IMR-90 (cell line): Measurements from ENCODE around the gene TSPEAR. TPM values are rescaled to one million over a fixed set of nuclear protein-coding genes. Genes with fewer than 3 reads are reported as not detected.

Source experiments
- ATAC-seq: fragments of 200-7000 bp; cut with Tn5 transposase; 2 replicates; pipeline ENCODE4 v1.9.1; 2020; ENCODE audit warnings: low read depth, mild to moderate bottlenecking, moderate library complexity
- BruUV-seq: library from RNA; stranded (reverse); fragments of 400-500 nt; replicated peaks from 2 replicates; lab custom pipeline; 2021; lab: Mats Ljungman, UMichigan
- CTCF ChIA-PET: fragments of 300-600 bp; formaldehyde crosslinking; extraction: SDS; loops from one replicate; lab custom pipeline; 2021; ENCODE audit warnings: antibody characterized with exemption; lab: Yijun Ruan, JAX
- POLR2A ChIA-PET: fragments of 300-600 bp; sonication (Branson Sonifier 250); formaldehyde crosslinking; loops from one replicate; lab custom pipeline; 2022; ENCODE audit warnings: antibody characterized with exemption; ENCODE audit not compliant: unreplicated experiment; lab: Charles Lee
- DNase-seq: peaks from one replicate; pipeline ENCODE4 v3.0.0; 2013
- H2AFZ ChIP-seq: replicated peaks from 2 replicates; pipeline ENCODE3; 2013; ENCODE audit warnings: low read length, mild to moderate bottlenecking; ENCODE audit not compliant: poor library complexity
- H2AK5ac ChIP-seq: 2 replicates; pipeline ENCODE4 v1.6.1; 2013; ENCODE audit warnings: low read depth, low read length, inconsistent platforms
- H2AK9ac ChIP-seq: replicated peaks from 2 replicates; pipeline ENCODE3; 2013; ENCODE audit warnings: mild to moderate bottlenecking, low read depth, low read length, moderate library complexity; ENCODE audit not compliant: poor library complexity
- H2BK120ac ChIP-seq: 2 replicates; pipeline ENCODE4 v1.6.1; 2013; ENCODE audit warnings: low read depth, low read length, inconsistent platforms
- H2BK15ac ChIP-seq: 3 replicates; pipeline ENCODE4 v1.6.1; 2013; ENCODE audit warnings: low read depth, low read length, inconsistent platforms
- H2BK20ac ChIP-seq: 2 replicates; pipeline ENCODE4 v1.6.1; 2013; ENCODE audit warnings: low read depth, mild to moderate bottlenecking, inconsistent platforms, low read length, moderate library complexity
- H2BK5ac ChIP-seq: 2 replicates; pipeline ENCODE4 v1.6.1; 2013; ENCODE audit warnings: mild to moderate bottlenecking, low read depth, low read length, inconsistent platforms; ENCODE audit not compliant: poor library complexity, severe bottlenecking
- H3K14ac ChIP-seq: replicated peaks from 2 replicates; pipeline ENCODE4 v1.6.1; 2013; ENCODE audit warnings: low read depth, low read length, inconsistent platforms
- H3K18ac ChIP-seq: 2 replicates; pipeline ENCODE4 v1.6.1; 2013; ENCODE audit warnings: low read depth, low read length, control low read depth
- H3K23ac ChIP-seq: 2 replicates; pipeline ENCODE4 v1.6.1; 2013; ENCODE audit warnings: low read depth, low read length, inconsistent platforms
- H3K27ac ChIP-seq: 2 replicates; pipeline ENCODE4 v1.5.1; 2013; ENCODE audit warnings: mild to moderate bottlenecking, control low read depth, low read length; ENCODE audit not compliant: insufficient read depth
- H3K27me3 ChIP-seq: 2 replicates; pipeline ENCODE4 v1.6.1; 2013; ENCODE audit warnings: low read length; ENCODE audit not compliant: control insufficient read depth, insufficient read depth
- H3K36me3 ChIP-seq: 2 replicates; pipeline ENCODE4 v1.6.1; 2013; ENCODE audit warnings: low read length, mixed read lengths; ENCODE audit not compliant: control insufficient read depth, insufficient read depth
- H3K4ac ChIP-seq: 2 replicates; pipeline ENCODE4 v1.6.1; 2013; ENCODE audit warnings: low read depth, low read length, inconsistent platforms
- H3K4me1 ChIP-seq: 2 replicates; pipeline ENCODE4 v1.6.1; 2013; ENCODE audit warnings: low read length, mixed read lengths; ENCODE audit not compliant: control insufficient read depth, insufficient read depth
- H3K4me2 ChIP-seq: 2 replicates; pipeline ENCODE4 v1.6.1; 2013; ENCODE audit warnings: low read depth, mild to moderate bottlenecking, control low read depth, low read length, moderate library complexity
- H3K4me3 ChIP-seq: 2 replicates; pipeline ENCODE4 v1.5.1; 2013; ENCODE audit warnings: low read depth, mild to moderate bottlenecking, control low read depth, low read length, moderate library complexity; ENCODE audit not compliant: insufficient read depth
- H3K56ac ChIP-seq: 2 replicates; pipeline ENCODE4 v1.6.1; 2013; ENCODE audit warnings: low read length, inconsistent platforms; ENCODE audit not compliant: insufficient read depth; ENCODE audit errors: extremely low read depth
- H3K79me1 ChIP-seq, 2 experiments: 2 replicates each; pipeline ENCODE4 v1.6.1; 2013; ENCODE audit warnings: low read length in 2 of 2, inconsistent platforms in 1 of 2, low read depth in 1 of 2
- H3K9ac ChIP-seq: 2 replicates; pipeline ENCODE4 v1.6.1; 2013; ENCODE audit warnings: low read depth, low read length, control low read depth
- H3K9me1 ChIP-seq: 2 replicates; pipeline ENCODE4 v1.6.1; 2013; ENCODE audit warnings: low read length, inconsistent platforms; ENCODE audit not compliant: insufficient read depth
- H3K9me3 ChIP-seq: 2 replicates; pipeline ENCODE4 v1.6.1; 2013; ENCODE audit warnings: low read length; ENCODE audit not compliant: control insufficient read depth, insufficient read depth
- H4K20me1 ChIP-seq: 2 replicates; pipeline ENCODE4 v1.6.1; 2013; ENCODE audit warnings: low read length, inconsistent platforms; ENCODE audit not compliant: insufficient read depth
- H4K5ac ChIP-seq: 2 replicates; pipeline ENCODE4 v1.6.1; 2013; ENCODE audit warnings: mild to moderate bottlenecking, low read depth, low read length, control low read depth
- H4K8ac ChIP-seq, 2 experiments: 2 replicates each; pipeline ENCODE4 v1.6.1; 2013; ENCODE audit warnings: low read depth in 2 of 2, low read length in 2 of 2, control low read depth in 1 of 2, inconsistent platforms in 1 of 2
- H4K91ac ChIP-seq: 2 replicates; pipeline ENCODE4 v1.6.1; 2013; ENCODE audit warnings: low read depth, low read length, inconsistent platforms; ENCODE audit not compliant: insufficient read depth
- CEBPB ChIP-seq: IDR thresholded peaks from 2 replicates; pipeline ENCODE4 v1.6.1; 2012; ENCODE audit warnings: low read depth, low read length, improper control_type of control experiment
- CHD1 ChIP-seq: IDR thresholded peaks from 2 replicates; pipeline ENCODE4 v1.6.1; 2012; ENCODE audit warnings: low read depth, low read length, improper control_type of control experiment
- ELK1 ChIP-seq: fragments of 150-350 bp; IDR thresholded peaks from 2 replicates; pipeline ENCODE4 v1.6.1; 2016; ENCODE audit warnings: low read depth, mild to moderate bottlenecking, low read length, moderate library complexity, borderline replicate concordance
- FOS ChIP-seq: fragments of 150-350 bp; IDR thresholded peaks from 2 replicates; pipeline ENCODE4 v1.6.1; 2016; ENCODE audit warnings: low read depth, low read length
- MAFK ChIP-seq: IDR thresholded peaks from 2 replicates; pipeline ENCODE4 v1.6.1; 2012; ENCODE audit warnings: low read depth, low read length, improper control_type of control experiment
- MAZ ChIP-seq: IDR thresholded peaks from 2 replicates; pipeline ENCODE4 v1.6.1; 2012; ENCODE audit warnings: low read depth, mild to moderate bottlenecking, low read length, improper control_type of control experiment, moderate library complexity, borderline replicate concordance
- MXI1 ChIP-seq: IDR thresholded peaks from 2 replicates; pipeline ENCODE4 v1.6.1; 2012; ENCODE audit warnings: low read depth, mild to moderate bottlenecking, low read length, moderate library complexity, borderline replicate concordance
- NFE2L2 ChIP-seq: fragments of 150-350 bp; IDR thresholded peaks from 2 replicates; pipeline ENCODE4 v1.6.1; 2016; ENCODE audit warnings: low read depth, mild to moderate bottlenecking, low read length
- POLR2A ChIP-seq: IDR thresholded peaks from 2 replicates; pipeline ENCODE4 v1.6.1; 2012; ENCODE audit warnings: mild to moderate bottlenecking, low read depth, low read length
- RAD21 ChIP-seq: IDR thresholded peaks from 2 replicates; pipeline ENCODE4 v1.6.1; 2012; ENCODE audit warnings: low read length, improper control_type of control experiment
- RCOR1 ChIP-seq: IDR thresholded peaks from 2 replicates; pipeline ENCODE4 v1.6.1; 2012; ENCODE audit warnings: mild to moderate bottlenecking, low read length, improper control_type of control experiment; ENCODE audit not compliant: insufficient replicate concordance
- RFX5 ChIP-seq: IDR thresholded peaks from 2 replicates; pipeline ENCODE4 v1.8.0; 2012; ENCODE audit warnings: low read depth, mild to moderate bottlenecking, low read length, moderate library complexity
- USF2 ChIP-seq: fragments of 150-350 bp; IDR thresholded peaks from 2 replicates; pipeline ENCODE4 v1.6.1; 2017; ENCODE audit warnings: mild to moderate bottlenecking, antibody characterized with exemption, low read length, low read depth
- WGBS, 2 experiments: methylation state at CpG; one replicate each; pipeline versions ENCODE4 v1.1.5 to v1.1.7; 2013; ENCODE audit warnings: missing lambda C conversion rate in 2 of 2; ENCODE audit not compliant: insufficient read length in 1 of 2; ENCODE audit errors: extremely low coverage in 2 of 2; 5-methylcytosine and 5-hydroxymethylcytosine counted together
- dilution Hi-C: fragments of 300-500 bp; cut with HindIII; formaldehyde crosslinking; loops from one replicate; pipeline ENCODE4 v1.14.3; 2018; ENCODE audit warnings: low sequenced_read_pairs; ENCODE audit not compliant: unreplicated experiment
- in situ Hi-C: fragments of 300-500 bp; cut with MboI; formaldehyde crosslinking; loops from 3 replicates; pipeline ENCODE4 v1.14.3; 2019; ENCODE audit warnings: low sequenced_read_pairs, inconsistent platforms, mixed read lengths
- intact Hi-C: fragments of 100-400 bp; cut with micrococcal nuclease; formaldehyde crosslinking; loops from 2 replicates; pipeline ENCODE4 v1.10.0; 2022
- polyA plus RNA-seq, 3 experiments: library from polyadenylated mRNA; depleted of rRNA; stranded (reverse); fragments of >200 nt; gene quantifications; 2 replicates each; pipeline ENCODE4 v1.2.3, GENCODE V29; 2012; ENCODE audit warnings: low replicate concordance in 1 of 3
- total RNA-seq: library from RNA; depleted of rRNA; stranded (reverse); fragments of >200 nt; gene quantifications from 2 replicates; pipeline ENCODE4 v1.2.3, GENCODE V29; 2012
- TF ChIP-seq, protein P1 (sequence below): conservative IDR thresholded peaks from 2 replicates; pipeline ENCODE4 v1.5.1; 2012; ENCODE audit warnings: mild to moderate bottlenecking, low read depth, low read length, improper control_type of control experiment

TSPEAR gene
- total and polyA plus RNA-seq, 2 of the 4 experiments (the other 2 are of a cell fraction): not detected

DNA sequence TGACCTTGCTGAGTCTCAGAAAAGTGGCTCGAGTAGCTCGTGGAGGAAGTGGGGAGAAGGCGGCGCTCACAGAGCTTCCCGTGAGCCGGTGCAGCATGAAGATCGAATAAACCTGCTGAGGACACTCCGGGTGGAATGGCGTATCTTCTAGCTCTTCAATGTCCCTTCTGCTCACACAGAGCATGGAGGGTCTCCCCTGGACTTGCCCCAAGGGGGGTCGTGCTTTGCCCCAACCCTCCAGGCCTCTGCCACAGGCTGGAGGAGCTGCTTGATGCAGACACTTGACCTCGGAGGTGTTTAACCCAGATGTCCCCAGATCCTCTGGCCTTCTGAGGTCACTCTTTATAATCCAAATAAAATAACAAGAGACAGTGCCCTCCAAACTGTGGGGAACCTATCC is 16.6 kb downstream of the TSPEAR start:
- WGBS, 2 experiments: no CpG with 5 or more reads among the region's 11 CpGs
- Histone ChIP-seq H3K27me3 (peaks cover 32% of the 10 kb centered on the region), H3K27ac (no peak overlapping the region), H4K8ac (no peak overlapping the region), H2BK5ac (no peak overlapping the region), H3K4me3 (no peak overlapping the region), H3K79me1 (no peaks in the 10 kb centered on the region), H3K18ac (no peak overlapping the region), H4K91ac (no peak overlapping the region), H2AFZ (no peak overlapping the region), H3K9me1 (no peaks in the 10 kb centered on the region), H3K23ac (no peak overlapping the region), H2AK9ac (no peak overlapping the region), H3K4me2 (no peak overlapping the region), H2AK5ac (no peak overlapping the region), H3K36me3 (no peaks in the 10 kb centered on the region), H2BK120ac (no peak overlapping the region), H2BK20ac (no peak overlapping the region), H2BK15ac (no peak overlapping the region), H3K56ac (no peak overlapping the region), H3K9me3 (no peaks in the 10 kb centered on the region; the same call in 1 of the 2 replicates), H3K14ac (no peak overlapping the region), H3K4ac (no peak overlapping the region), H3K4me1 (no peaks in the 10 kb centered on the region), H4K20me1 (no peaks in the 10 kb centered on the region), H4K5ac (no peak overlapping the region), H3K9ac (no peak overlapping the region)
- dilution Hi-C loops: no loop called here
- in situ Hi-C loops: no loop called here
- no peak for TF ChIP-seq MAZ
- TF ChIP-seq NFE2L2: no peak
- TF ChIP-seq RCOR1: no peak
- no peak for TF ChIP-seq RFX5
- TF ChIP-seq CHD1: no peak
- TF ChIP-seq USF2: no peak
- TF ChIP-seq FOS: no peak
- TF ChIP-seq CEBPB: no peak
- no peak for TF ChIP-seq ELK1
- TF ChIP-seq RAD21: no peak
- TF ChIP-seq POLR2A: no peak
- TF ChIP-seq, protein P1, sequence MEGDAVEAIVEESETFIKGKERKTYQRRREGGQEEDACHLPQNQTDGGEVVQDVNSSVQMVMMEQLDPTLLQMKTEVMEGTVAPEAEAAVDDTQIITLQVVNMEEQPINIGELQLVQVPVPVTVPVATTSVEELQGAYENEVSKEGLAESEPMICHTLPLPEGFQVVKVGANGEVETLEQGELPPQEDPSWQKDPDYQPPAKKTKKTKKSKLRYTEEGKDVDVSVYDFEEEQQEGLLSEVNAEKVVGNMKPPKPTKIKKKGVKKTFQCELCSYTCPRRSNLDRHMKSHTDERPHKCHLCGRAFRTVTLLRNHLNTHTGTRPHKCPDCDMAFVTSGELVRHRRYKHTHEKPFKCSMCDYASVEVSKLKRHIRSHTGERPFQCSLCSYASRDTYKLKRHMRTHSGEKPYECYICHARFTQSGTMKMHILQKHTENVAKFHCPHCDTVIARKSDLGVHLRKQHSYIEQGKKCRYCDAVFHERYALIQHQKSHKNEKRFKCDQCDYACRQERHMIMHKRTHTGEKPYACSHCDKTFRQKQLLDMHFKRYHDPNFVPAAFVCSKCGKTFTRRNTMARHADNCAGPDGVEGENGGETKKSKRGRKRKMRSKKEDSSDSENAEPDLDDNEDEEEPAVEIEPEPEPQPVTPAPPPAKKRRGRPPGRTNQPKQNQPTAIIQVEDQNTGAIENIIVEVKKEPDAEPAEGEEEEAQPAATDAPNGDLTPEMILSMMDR: no peak
- no peak for TF ChIP-seq MAFK
- TF ChIP-seq MXI1: no peak
- ATAC-seq: no peak
- ChIA-PET CTCF (no interaction called here), POLR2A (no interaction called here)
- DNase-seq: no peak
- BruUV-seq: no TSS peak
- intact Hi-C loops: no loop called here
